A549 (cell line): ENCODE measurements around the gene EPS8L2.

Experiments
- CEBPB ChIP-seq, 2 experiments: fragments of >200 bp in 1 of 2; sonication (Bioruptor Twin) in 1 of 2; formaldehyde crosslinking in 1 of 2; IDR thresholded peaks; 2 replicates each; pipeline ENCODE4 v1.6.1; 2012 to 2016
- CHD2 ChIP-seq: fragments of 150-350 bp; IDR thresholded peaks from 2 replicates; pipeline ENCODE4 v1.6.1; 2014; ENCODE audit warnings: low read length; ENCODE audit not compliant: partially characterized antibody
- EP300 ChIP-seq, 2 experiments: fragments of >200 bp; sonication (Bioruptor Twin); formaldehyde crosslinking; IDR thresholded peaks; 2 replicates in 1 of 2; 3 replicates in 1 of 2; pipeline ENCODE4 v1.6.1; 2016 to 2017
- GATA3 ChIP-seq: IDR thresholded peaks from 2 replicates; pipeline ENCODE4 v1.6.1; 2012; ENCODE audit warnings: borderline replicate concordance
- PHF8 ChIP-seq: fragments of 200-600 bp; sonication (generic); IDR thresholded peaks from 2 replicates; pipeline ENCODE4 v1.6.1; 2016; ENCODE audit warnings: low read depth, mild to moderate bottlenecking, antibody characterized with exemption, moderate library complexity, borderline replicate concordance
- POLR2A ChIP-seq: IDR thresholded peaks from 2 replicates; pipeline ENCODE4 v1.6.1; 2012; ENCODE audit warnings: mild to moderate bottlenecking, low read length
- RAD21 ChIP-seq, 2 experiments: fragments of >200 bp in 1 of 2; sonication (Bioruptor Twin) in 1 of 2; formaldehyde crosslinking in 1 of 2; IDR thresholded peaks in 1 of 2; conservative IDR thresholded peaks in 1 of 2; 2 replicates in 1 of 2; 3 replicates in 1 of 2; pipeline ENCODE4 v1.6.1; 2012 to 2018; ENCODE audit warnings: inconsistent platforms in 1 of 2
- RNF2 ChIP-seq: fragments of 200-600 bp; sonication (generic); IDR thresholded peaks from 2 replicates; pipeline ENCODE4 v1.6.1; 2016; ENCODE audit warnings: low read depth, mild to moderate bottlenecking, antibody characterized with exemption, moderate library complexity, borderline replicate concordance
- SMC3 ChIP-seq: fragments of >200 bp; sonication (Bioruptor Twin); formaldehyde crosslinking; IDR thresholded peaks from 3 replicates; pipeline ENCODE4 v1.6.1; 2018; ENCODE audit warnings: inconsistent platforms
- TF ChIP-seq, protein P1 (sequence below): fragments of >200 bp; sonication (Bioruptor Twin); formaldehyde crosslinking; IDR thresholded peaks from 3 replicates; pipeline ENCODE4 v1.5.1; 2016
- TF ChIP-seq, protein P2 (sequence below): fragments of 200-600 bp; sonication (generic); IDR thresholded peaks from 2 replicates; pipeline ENCODE4 v1.6.1; 2016; ENCODE audit warnings: antibody characterized with exemption, mild to moderate bottlenecking, moderate library complexity
- TF ChIP-seq, protein P3 (sequence below): IDR thresholded peaks from 2 replicates; pipeline ENCODE4 v1.6.1; 2012
- TF ChIP-seq, protein P4 (sequence below): fragments of >200 bp; sonication (Bioruptor Twin); formaldehyde crosslinking; IDR thresholded peaks from 2 replicates; pipeline ENCODE4 v1.6.1; 2016

DNA sequence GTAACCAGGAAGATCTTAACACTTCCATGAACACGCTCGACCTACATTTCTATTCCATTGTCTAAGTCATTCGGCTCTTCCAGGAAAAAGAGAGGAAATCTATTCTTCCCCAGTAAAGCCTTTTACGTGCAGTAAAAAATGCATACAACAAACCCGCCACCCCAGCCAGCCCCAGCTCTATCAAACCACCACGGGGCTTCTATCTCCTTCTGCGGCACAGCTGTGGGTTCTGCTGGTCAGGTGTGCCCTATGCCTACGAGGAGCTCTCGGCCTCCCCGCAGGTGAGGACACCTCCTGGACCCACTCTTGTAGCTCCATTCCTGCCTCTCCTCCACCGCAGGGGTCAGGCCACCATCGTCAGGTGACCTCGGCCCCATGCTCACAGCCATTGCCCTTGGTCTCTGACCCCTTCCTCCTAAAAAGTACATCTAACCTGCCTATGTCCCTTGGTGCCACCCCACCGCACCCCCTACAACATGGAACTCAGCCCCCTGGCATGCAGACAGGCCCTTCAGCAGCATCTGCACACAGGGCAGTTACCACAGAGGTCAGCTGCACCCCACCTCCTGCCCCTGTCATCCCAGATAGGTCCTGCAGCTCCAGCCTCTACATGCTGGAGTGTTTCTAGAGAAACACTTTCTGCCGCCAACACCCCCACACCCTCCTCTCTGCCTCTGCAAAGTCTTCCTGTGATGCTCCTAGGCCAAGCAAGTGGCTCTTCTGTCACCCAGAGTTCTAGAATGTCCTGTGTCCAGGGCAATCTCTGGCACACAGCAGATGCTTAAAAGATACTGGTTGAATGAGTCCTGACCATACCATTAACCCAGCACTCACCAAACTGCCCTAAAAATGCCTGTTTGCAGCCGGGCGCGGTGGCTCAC lies 14.1 kb upstream of the EPS8L2 start:
- TF ChIP-seq, protein P1, sequence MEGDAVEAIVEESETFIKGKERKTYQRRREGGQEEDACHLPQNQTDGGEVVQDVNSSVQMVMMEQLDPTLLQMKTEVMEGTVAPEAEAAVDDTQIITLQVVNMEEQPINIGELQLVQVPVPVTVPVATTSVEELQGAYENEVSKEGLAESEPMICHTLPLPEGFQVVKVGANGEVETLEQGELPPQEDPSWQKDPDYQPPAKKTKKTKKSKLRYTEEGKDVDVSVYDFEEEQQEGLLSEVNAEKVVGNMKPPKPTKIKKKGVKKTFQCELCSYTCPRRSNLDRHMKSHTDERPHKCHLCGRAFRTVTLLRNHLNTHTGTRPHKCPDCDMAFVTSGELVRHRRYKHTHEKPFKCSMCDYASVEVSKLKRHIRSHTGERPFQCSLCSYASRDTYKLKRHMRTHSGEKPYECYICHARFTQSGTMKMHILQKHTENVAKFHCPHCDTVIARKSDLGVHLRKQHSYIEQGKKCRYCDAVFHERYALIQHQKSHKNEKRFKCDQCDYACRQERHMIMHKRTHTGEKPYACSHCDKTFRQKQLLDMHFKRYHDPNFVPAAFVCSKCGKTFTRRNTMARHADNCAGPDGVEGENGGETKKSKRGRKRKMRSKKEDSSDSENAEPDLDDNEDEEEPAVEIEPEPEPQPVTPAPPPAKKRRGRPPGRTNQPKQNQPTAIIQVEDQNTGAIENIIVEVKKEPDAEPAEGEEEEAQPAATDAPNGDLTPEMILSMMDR = no peak
- no peak for TF ChIP-seq POLR2A
- no peak for TF ChIP-seq PHF8
- no peak for TF ChIP-seq CEBPB (IDR thresholded peaks at IDR 0.05)
- TF ChIP-seq RAD21 (conservative IDR thresholded peaks at IDR 0.05 in 1 of 2, IDR thresholded peaks at IDR 0.05 in 1 of 2) = no peak
- TF ChIP-seq, protein P2, sequence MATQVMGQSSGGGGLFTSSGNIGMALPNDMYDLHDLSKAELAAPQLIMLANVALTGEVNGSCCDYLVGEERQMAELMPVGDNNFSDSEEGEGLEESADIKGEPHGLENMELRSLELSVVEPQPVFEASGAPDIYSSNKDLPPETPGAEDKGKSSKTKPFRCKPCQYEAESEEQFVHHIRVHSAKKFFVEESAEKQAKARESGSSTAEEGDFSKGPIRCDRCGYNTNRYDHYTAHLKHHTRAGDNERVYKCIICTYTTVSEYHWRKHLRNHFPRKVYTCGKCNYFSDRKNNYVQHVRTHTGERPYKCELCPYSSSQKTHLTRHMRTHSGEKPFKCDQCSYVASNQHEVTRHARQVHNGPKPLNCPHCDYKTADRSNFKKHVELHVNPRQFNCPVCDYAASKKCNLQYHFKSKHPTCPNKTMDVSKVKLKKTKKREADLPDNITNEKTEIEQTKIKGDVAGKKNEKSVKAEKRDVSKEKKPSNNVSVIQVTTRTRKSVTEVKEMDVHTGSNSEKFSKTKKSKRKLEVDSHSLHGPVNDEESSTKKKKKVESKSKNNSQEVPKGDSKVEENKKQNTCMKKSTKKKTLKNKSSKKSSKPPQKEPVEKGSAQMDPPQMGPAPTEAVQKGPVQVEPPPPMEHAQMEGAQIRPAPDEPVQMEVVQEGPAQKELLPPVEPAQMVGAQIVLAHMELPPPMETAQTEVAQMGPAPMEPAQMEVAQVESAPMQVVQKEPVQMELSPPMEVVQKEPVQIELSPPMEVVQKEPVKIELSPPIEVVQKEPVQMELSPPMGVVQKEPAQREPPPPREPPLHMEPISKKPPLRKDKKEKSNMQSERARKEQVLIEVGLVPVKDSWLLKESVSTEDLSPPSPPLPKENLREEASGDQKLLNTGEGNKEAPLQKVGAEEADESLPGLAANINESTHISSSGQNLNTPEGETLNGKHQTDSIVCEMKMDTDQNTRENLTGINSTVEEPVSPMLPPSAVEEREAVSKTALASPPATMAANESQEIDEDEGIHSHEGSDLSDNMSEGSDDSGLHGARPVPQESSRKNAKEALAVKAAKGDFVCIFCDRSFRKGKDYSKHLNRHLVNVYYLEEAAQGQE = no peak
- TF ChIP-seq EP300 (IDR thresholded peaks at IDR 0.05) = no peak
- TF ChIP-seq, protein P3, sequence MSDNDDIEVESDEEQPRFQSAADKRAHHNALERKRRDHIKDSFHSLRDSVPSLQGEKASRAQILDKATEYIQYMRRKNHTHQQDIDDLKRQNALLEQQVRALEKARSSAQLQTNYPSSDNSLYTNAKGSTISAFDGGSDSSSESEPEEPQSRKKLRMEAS = no peak
- TF ChIP-seq RNF2 = no peak
- TF ChIP-seq CHD2 = no peak
- TF ChIP-seq GATA3 = no peak
- TF ChIP-seq, protein P4, sequence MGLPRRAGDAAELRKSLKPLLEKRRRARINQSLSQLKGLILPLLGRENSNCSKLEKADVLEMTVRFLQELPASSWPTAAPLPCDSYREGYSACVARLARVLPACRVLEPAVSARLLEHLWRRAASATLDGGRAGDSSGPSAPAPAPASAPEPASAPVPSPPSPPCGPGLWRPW = no peak
- TF ChIP-seq SMC3 = no peak
